GM12864 (cell line): ENCODE measurements around the gene CDK14.

Experiments used
- DNase-seq: peaks from one replicate; pipeline ENCODE4 v3.0.0-alpha.2; 2011; ENCODE audit warnings: low read depth
- H3K4me3 ChIP-seq: 2 replicates; pipeline ENCODE4 v1.5.1; 2011; ENCODE audit warnings: mild to moderate bottlenecking, low read depth, low read length, control low read depth
- CTCF ChIP-seq: IDR thresholded peaks from 2 replicates; pipeline ENCODE4 v1.5.1; 2011; ENCODE audit warnings: low read depth, mild to moderate bottlenecking, moderate library complexity, low read length, control low read depth, inconsistent platforms; ENCODE audit errors: missing control alignments

Gene CDK14

GRCh38 chr7:90569368-90569767 lies 26.8 kb upstream of the CDK14 start:
- no peak overlapping the region for H3K4me3 ChIP-seq
- no peak for TF ChIP-seq CTCF
- no peak for DNase-seq

- TF ChIP-seq CTCF = no peak
- DNase-seq = no peak
- H3K4me3 ChIP-seq = no peak overlapping the region
Observed at GRCh38 chr7:90570373-90570959, 25.7 kb upstream of the CDK14 start.

GRCh38 chr7:90574146-90574819 lies 21.8 kb upstream of the CDK14 start:
- no peak for DNase-seq
- no peak overlapping the region for H3K4me3 ChIP-seq
- TF ChIP-seq CTCF = no peak

GRCh38 chr7:90574820-90575187 lies 21.3 kb upstream of the CDK14 start:
- no peak for DNase-seq
- H3K4me3 ChIP-seq = no peak overlapping the region
- TF ChIP-seq CTCF = no peak

GRCh38 chr7:90579181-90579688 lies 16.9 kb upstream of the CDK14 start:
- no peak overlapping the region for H3K4me3 ChIP-seq
- no peak for DNase-seq
- TF ChIP-seq CTCF = no peak

- no peak for TF ChIP-seq CTCF
- no peak for DNase-seq
- no peak overlapping the region for H3K4me3 ChIP-seq
Observed at GRCh38 chr7:90580051-90580450, 16.1 kb upstream of the CDK14 start.

- no peak overlapping the region for H3K4me3 ChIP-seq
- TF ChIP-seq CTCF = no peak
- no peak for DNase-seq
Observed at GRCh38 chr7:90582164-90582563, 14.0 kb upstream of the CDK14 start.
